GM19025 (cell line): ENCODE data around the gene TEX264.
"Not testable (repeated sequence)": the region's sequence is repeated elsewhere in the genome, so short reads cannot be mapped to it uniquely, and the experiment has no call there.

Experiments
- ATAC-seq: cut with Tn5 transposase; IDR thresholded peaks from one replicate; pipeline ENCODE4 v1.9.1; 2021; ENCODE audit warnings: mild to moderate bottlenecking, low read depth, moderate library complexity; ENCODE audit not compliant: unreplicated experiment

TEX264 gene

DNA sequence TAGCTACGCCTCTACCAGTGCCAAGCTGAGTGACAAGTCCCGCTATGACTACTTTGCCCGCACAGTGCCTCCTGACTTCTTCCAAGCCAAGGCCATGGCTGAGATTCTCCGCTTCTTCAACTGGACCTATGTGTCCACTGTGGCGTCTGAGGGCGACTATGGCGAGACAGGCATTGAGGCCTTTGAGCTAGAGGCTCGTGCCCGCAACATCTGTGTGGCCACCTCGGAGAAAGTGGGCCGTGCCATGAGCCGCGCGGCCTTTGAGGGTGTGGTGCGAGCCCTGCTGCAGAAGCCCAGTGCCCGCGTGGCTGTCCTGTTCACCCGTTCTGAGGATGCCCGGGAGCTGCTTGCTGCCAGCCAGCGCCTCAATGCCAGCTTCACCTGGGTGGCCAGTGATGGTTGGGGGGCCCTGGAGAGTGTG is 41.5 kb downstream of the TEX264 start:
- ATAC-seq, result no peak

DNA sequence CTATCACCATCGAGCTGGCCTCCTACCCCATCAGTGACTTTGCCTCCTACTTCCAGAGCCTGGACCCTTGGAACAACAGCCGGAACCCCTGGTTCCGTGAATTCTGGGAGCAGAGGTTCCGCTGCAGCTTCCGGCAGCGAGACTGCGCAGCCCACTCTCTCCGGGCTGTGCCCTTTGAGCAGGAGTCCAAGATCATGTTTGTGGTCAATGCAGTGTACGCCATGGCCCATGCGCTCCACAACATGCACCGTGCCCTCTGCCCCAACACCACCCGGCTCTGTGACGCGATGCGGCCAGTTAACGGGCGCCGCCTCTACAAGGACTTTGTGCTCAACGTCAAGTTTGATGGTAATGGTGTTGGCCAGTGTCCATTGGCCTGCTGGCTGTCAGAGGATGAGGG is 41.9 kb downstream of the TEX264 start:
- no peak for ATAC-seq

DNA sequence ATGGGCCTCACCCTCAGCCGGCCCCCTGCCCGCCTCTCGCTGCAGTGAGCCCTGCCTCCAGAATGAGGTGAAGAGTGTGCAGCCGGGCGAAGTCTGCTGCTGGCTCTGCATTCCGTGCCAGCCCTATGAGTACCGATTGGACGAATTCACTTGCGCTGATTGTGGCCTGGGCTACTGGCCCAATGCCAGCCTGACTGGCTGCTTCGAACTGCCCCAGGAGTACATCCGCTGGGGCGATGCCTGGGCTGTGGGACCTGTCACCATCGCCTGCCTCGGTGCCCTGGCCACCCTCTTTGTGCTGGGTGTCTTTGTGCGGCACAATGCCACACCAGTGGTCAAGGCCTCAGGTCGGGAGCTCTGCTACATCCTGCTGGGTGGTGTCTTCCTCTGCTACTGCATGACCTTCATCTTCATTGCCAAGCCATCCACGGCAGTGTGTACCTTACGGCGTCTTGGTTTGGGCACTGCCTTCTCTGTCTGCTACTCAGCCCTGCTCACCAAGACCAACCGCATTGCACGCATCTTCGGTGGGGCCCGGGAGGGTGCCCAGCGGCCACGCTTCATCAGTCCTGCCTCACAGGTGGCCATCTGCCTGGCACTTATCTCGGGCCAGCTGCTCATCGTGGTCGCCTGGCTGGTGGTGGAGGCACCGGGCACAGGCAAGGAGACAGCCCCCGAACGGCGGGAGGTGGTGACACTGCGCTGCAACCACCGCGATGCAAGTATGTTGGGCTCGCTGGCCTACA is 44.4 kb downstream of the TEX264 start:
- no peak for ATAC-seq

DNA sequence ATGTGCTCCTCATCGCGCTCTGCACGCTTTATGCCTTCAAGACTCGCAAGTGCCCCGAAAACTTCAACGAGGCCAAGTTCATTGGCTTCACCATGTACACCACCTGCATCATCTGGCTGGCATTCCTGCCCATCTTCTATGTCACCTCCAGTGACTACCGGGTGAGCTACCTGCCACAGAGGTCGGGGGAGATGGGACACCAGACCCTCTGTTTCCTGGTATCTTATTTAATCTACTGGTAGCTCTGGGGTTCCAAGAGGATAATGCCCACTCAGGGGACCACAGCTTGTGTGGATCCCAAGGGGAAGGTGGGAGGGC is 44.9 kb downstream of the TEX264 start:
- ATAC-seq, result no peak

DNA sequence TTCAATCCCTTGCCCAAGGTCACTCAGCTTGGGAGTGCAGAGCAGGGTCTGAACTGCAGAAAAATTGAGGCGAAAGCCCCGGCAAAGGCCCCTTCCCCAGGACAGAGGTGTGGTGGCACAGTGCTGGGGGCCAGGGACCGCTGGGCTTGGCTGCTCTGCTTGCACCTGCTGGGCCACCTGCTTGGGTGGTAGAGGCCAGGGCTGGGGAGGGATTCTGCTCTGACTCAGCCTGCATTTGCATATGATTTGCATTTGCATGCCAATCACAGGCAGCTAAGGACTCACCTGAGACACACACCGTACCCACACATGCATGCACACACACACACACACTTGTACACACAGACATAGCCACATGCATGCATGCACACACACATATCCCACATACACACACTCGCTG is 45.8 kb downstream of the TEX264 start:
- no peak for ATAC-seq

DNA sequence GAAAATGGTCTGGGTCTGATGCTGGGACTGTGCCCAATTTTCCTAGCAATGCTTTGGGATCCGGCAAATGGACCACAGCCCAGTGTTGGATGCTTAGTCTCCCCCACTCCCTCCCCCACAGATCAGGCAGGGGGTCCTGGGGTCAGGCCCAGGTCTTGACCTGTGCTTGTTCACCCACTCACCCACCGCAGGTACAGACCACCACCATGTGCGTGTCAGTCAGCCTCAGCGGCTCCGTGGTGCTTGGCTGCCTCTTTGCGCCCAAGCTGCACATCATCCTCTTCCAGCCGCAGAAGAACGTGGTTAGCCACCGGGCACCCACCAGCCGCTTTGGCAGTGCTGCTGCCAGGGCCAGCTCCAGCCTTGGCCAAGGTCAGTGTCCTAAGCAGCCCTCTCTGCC is 46.4 kb downstream of the TEX264 start:
- ATAC-seq, result no peak

DNA sequence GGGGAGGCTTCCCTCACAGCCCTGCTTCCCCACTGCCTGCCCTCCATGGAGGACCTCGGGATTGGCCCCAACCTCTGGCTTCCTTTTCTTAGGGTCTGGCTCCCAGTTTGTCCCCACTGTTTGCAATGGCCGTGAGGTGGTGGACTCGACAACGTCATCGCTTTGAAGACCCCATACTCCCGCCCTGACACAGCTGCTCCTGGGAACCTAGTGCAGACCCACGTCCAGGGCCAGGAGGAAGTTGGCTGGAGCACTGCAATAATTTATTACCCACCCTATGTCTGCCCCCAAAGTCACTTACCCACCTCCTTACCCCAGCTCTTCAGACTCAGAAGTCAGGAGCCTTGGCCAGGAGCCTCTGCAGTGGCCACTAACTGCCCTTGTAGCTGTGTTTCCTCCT is 46.9 kb downstream of the TEX264 start:
- no peak for ATAC-seq

DNA sequence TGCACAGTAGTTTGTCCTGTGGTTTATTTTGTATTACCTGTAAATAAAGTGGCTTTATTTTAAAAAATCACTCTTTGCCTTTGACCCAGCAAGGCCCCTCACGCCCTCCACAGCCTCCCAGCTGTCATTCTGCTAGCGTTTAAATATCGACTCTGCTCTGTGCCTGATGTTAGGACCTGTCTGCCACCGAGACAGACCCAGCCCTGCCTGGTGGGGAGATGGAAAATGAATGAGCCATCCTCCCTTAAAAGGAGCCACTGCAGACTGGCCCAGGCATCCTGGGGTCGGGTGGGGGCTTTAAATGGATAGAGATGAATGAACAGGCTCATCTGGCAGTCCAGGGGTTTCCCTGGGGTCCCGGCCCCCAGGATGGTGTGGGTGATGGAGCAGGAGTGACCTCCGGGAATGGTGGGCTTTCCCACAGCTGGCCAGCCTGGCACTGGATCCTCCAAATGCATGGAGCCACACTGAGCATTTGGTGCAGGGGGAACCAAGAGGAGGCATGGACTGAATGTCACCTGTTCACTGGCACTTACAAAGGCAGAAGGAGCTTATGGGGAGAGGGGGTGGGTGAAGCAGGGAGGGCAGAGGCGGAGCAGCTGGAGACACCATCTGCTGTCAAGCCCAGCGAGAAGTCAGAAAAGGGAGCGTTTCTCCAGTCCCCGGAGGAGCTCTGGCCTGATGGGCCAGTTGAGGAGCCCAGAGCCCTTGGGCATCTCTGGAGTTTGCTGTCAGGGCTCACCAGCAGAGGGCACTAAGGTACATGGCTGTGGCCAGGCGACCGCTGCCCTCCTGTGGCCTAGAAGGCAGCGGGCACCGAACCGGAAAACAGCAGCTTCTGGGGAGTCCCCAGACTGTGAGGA is 47.7 kb downstream of the TEX264 start:
- ATAC-seq, result no peak

DNA sequence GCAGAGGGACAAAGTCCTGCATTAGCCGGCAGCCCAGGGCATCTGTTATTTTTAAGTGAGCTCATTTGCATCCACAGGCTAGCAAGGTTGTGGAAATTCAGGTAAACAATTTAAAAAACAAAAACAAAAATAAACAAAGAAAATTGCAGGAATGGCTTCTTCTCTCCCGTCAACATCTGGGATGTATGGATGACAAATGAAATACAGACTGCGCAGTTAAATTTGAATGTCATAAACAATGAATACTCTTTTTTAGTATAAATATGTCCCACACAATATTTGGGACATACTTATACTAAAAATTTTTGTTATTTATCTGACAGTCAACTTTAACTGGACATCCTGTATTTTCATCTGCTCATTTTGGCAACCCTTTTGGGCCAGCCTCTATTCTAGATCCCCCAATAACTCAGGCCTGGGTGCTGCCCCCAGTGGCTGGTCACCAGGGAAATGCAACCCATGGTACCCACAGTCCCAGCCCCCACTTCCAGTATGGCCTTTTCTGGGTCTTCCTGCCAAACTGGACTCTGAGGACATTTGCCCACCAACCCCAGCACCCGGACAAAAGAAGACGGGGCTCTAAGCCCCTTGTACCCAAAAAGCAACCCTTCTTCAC is 48.5 kb downstream of the TEX264 start:
- no peak for ATAC-seq

DNA sequence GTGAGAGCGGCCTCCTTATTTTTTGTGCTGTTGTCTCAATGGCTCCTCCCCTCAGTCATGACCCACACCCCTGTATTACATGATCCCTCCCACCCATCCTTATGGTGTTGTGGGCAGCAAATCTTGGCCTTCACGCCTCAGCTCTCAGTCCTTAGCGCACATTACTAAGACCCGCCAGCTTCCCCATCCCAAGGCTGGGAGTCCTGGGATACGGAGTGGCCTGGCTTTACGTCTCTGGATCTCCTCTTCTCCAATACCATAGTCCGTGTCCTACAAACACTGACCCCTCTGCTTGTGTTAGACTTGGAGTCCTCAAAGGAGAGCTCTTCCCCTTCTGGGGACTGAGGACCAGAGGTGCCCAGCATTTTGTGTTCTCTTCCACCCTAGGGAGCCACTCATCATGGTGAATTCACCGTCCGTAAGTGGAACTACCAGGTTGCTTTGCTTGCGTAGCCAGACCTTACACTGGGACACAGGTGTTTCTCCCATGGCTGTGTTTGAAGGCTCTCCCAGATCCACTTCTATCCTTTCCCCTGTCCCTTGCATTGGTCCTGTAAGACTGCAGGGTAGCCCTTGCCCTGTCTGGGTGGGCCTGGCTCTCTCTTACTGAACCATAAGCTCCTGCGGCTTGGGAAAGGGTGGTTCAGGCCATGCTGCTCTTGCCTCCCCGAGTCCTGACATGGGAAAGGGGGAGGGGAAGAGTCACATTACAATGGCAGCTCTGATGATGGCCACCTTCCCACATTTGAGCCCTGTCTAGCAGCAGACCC is 49.4 kb downstream of the TEX264 start:
- no peak for ATAC-seq

DNA sequence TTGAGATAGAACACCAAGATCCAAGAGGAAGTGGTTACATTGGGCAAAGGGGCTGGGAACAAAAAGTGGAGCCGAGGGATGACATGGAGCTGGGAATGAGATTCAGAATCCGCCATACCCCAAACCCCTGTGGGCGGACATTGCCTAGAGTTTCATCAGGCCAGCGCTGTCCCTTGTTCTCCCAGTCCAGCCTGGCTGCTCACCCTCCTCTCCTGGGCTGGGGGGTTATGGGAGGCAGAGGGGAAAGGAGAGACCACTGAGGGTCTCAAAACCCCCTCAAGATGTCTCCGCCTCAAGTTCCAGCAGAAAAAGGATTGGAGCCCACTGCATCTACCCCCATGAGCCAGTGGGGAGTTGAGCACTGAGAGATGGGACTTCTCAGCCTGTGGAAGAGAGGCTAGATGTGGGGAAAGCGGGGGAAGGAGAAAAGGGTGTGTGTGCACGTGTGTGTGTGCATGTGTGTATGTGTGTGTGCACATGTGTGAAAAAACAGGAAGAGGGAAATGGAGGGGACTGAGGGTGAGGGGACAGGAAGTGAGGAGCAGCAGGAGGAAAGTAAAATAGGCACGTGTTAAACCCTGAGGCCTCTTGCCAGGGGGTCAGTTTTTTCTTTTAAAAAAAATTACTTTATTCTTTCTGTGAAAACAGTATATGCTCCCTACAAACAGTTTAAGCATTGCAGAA is 50.2 kb downstream of the TEX264 start:
- ATAC-seq, result no peak

DNA sequence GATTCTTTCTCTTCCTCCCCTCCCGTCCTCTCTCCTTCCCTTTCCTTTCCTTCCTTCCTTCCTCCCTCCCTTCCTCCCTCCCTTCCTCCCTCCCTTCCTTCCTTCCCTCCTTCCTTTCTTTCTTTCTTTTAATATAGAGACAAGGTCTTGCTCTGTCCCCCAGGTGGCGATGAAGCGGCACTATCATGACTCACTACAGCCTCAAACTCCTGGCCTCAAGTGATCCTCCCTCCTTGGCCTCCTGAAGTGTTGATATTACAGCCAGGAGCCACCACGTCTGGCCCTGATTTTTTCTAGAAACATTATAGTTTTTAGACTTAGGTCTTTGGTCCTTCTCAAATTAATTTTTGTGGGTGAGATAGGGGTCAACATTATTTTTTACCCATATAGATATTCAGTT is 51.3 kb downstream of the TEX264 start:
- ATAC-seq, result no peak

DNA sequence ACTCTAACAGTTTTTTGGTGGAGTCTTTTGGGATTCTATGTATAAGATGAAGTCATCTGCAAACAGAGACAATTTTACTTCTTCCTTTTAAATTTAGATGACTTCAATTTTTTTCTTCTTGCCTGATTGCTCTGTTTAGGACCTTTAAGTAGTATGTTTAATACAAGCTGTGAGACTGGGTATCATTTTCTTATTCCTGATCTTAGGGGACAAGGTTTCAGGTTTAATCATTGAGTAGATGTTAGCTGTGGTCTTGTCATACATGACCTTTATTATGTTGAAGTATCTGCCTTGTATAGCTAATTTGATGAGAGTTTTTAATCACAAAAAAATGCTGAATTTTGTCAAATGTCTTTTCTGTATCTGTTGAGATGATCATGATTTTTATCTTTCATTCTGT is 56.4 kb downstream of the TEX264 start:
- ATAC-seq, result no peak

DNA sequence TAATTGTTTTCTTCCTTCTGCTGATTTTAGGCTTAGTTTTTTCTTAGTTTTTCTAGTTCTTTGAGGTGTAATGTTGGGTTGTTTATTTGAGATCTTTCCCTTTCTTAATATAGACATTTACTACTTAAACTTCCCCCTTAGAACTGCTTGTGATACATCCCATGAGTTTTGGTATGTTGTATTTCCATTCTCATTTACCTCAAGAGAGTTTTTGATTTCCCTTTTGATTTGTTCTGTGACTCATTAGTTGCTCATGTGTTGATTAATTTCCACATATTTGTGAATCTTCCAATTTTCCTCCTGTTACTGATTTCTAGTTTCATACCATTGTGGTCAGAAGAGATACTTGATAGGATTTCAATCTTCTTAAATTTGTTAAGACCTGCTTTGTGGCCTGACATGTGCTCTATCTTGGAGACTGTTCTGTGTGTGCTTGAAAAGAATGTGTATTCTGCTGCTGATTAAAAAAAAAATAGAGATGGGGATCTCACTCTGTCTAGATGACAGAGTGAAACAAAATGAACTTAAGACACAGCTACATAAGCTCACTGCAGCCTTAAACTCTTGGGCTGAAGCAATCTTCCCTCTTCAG is 58.1 kb downstream of the TEX264 start:
- no peak for ATAC-seq

DNA sequence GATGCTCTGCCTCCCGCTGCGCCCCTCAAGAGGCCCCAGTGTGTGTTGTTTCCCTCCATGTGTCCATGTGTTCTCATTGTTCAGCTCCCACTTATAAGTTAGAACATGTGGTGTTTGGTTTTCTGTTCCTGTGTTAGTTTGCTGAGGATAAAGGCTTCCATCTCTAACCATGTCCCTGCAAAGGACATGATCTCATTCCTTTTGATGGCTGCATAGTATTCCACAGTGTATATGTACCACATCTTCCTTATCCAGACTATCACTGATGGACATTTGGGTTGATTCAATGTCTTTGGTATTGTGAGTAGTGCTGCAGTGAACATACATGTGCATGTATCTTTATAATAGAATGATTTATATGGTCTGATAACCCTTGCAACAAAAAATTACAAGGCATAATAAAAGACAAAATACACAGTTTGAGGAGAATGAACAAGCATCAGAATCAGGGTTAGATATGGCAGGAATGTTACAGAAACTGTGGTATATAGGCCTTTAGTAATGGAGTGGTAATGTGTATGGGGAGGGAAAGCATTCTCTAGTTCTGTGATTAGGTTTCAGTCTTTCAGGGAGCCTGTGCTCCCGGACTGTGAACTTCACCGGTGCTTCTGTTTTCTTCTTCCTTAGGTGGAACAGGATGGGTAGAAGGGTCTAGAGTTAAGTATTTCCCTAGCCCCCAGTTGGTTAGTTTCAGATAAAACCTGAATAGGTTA is 63.0 kb downstream of the TEX264 start:
- ATAC-seq, result no peak

DNA sequence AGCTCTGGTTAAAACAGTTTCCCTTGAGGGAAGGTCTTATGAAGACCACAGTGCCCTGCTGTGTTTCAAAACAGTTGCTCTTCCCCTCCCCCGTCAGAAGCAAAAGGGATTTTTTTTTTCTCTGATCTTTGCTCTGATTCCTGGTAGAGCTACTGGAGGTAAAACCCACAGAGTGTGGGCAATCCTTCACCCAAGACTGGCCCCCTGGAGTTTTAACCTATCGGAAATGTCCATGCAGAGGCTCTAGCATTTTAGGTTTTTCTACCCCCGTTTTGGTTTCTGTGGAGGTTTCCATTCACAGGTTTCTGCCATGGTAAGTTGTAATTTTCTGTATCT is 63.5 kb downstream of the TEX264 start:
- ATAC-seq, result no peak

DNA sequence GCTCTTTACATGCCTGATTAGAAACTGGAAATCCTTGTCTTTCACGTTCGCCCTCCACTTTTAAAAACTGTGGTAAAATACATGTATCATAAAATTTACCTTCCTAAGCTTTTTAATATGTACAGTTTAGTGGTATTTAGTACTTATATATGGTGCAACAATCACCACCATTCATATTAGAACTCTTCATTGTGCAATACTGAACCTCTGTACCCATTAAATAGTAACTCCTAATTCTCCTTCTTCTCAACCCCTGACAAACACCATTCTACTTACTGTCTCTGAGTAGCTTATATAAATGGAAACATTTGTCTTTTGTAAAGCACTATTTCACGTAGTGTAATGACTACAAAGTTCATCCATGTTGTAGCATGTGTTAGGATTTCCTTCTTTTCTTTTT is 64.0 kb downstream of the TEX264 start:
- no peak for ATAC-seq

DNA sequence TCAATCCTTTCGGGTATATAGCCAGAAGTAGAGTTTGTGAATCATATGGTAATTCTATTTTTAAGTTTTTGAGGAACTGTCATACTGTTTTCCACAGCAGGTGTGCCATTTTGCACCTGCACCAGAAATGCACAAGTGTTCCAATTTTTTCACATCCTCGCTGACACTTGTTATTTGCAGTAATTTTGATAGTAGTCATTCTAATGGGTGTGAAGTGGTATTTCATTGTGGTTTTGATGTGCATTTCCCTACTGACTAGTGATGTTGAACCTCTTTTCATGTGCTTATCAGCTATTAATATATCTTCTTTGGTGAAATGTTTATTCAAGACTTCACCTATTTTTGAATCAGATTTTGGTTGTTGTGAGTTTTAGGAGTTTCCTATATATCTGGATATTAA is 64.9 kb downstream of the TEX264 start:
- ATAC-seq, result no peak

DNA sequence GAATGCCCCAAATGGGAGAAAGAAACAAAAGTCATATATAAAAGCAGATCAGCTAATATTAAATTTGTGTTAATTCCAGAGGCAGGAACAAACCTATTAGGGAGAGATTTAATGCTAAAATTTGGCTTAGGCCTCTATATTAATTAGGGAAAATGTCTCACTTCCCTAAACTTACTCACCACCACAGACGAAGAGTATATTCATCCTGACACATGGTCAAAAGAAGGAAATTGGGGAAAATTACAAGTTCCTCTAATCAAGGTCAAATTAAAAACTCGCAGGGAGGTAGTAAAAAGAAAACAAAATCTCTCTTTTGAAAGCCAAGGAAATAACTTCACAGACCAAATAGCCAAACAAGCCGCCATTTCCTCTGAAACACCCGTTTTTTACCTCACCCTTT is 68.1 kb downstream of the TEX264 start:
- ATAC-seq, result no peak

DNA sequence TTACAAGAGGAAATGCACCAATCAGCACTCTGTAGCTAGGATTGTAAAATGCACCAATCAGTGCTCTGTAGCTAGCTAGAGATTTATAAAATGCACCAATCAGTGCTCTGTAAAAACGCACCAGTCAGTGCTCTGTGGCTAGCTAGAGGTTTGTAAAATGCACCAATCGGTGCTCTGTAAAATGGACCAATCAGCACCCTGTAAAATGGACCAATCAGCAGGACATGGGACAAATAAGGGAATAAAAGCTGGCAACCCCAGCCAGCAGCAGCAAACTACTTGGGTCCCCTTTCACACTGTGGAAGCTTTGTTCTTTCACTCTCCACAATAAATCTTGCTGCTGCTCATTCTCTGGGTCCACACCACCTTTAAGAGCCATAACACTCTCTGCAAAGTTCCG is 71.3 kb downstream of the TEX264 start:
- ATAC-seq, result not testable (repeated sequence)
